ENCODE results near the gene KYAT1.
A peak's percentile ranks its signal among the peaks of the same experiment; 100 is the strongest.

DNA sequence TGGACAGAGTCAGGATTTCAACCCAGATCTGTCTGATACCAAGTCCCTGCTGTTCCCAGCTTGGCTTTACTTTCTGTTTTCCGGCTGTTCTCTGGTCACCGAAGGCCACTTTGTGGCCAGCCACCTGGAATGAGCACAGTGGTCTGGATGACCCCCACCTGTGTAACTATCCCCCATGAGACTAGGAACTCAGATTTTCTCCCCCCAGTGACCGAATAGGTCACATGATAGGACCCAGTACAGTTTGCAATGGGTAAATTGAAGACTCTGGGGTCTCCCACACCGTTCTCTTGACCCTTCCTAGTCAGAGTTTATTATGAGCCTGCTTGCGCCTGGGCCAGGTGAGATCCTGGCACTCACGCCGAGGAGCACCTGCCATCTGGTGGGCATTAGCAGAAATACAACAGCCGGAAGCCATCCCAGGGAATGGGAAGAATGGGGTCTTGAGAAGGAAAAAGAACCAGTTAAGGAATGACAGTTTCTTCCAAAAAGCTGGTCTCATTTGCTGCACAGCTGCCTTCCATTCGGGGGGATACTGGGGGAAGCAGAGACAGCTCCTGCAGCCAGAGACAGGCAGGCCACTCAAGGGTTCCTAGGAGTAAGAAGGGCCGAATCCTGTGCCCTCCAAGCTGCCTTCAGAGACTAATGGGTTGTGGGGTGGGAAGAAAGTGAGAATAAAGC, 46.1 kb upstream of the KYAT1 start:
- TF ChIP-seq, protein P1, sequence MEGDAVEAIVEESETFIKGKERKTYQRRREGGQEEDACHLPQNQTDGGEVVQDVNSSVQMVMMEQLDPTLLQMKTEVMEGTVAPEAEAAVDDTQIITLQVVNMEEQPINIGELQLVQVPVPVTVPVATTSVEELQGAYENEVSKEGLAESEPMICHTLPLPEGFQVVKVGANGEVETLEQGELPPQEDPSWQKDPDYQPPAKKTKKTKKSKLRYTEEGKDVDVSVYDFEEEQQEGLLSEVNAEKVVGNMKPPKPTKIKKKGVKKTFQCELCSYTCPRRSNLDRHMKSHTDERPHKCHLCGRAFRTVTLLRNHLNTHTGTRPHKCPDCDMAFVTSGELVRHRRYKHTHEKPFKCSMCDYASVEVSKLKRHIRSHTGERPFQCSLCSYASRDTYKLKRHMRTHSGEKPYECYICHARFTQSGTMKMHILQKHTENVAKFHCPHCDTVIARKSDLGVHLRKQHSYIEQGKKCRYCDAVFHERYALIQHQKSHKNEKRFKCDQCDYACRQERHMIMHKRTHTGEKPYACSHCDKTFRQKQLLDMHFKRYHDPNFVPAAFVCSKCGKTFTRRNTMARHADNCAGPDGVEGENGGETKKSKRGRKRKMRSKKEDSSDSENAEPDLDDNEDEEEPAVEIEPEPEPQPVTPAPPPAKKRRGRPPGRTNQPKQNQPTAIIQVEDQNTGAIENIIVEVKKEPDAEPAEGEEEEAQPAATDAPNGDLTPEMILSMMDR (optimal IDR thresholded peaks at IDR 0.05 in 1 of 3, IDR thresholded peaks at IDR 0.05 in 1 of 3, conservative IDR thresholded peaks at IDR 0.05 in 1 of 3; ENCODE audit: extremely low read depth in 1 of 3, insufficient read depth in 2 of 3, low read length in 3 of 3): peak; percentile 80 to 90 (median 90)
- TF ChIP-seq EZH2 (IDR thresholded peaks at IDR 0.05; ENCODE audit: low read length): no peak

Data from keratinocyte (primary cell).